NCI-H128 (cell line): ENCODE measurements around the gene CPT1B.
"Not testable (repeated sequence)": the region's sequence is repeated elsewhere in the genome, so short reads cannot be mapped to it uniquely, and the experiment has no call there.

ENCODE experiments used
- DNase-seq: peaks from one replicate; lab custom pipeline; 2025; ENCODE audit not compliant: unreplicated experiment; lab: John Stamatoyannopoulos, UW

CPT1B gene

GRCh38 chr22:50547263-50547985, 30.8 kb downstream of the CPT1B start:
- DNase-seq, result no peak

GRCh38 chr22:50546326-50547262, 31.6 kb downstream of the CPT1B start:
- no peak for DNase-seq

GRCh38 chr22:50545522-50546325, 32.5 kb downstream of the CPT1B start, which contains the start of gene KLHDC7B:
Gene KLHDC7B, plus strand, starts transcription at chr22:50545899. Its CDS starts 345 bp downstream, at chr22:50546244.
- no peak for DNase-seq

GRCh38 chr22:50544746-50545253, 33.4 kb downstream of the CPT1B start:
- no peak for DNase-seq

- no peak for DNase-seq
These were observed 34.0 kb downstream of the CPT1B start for GRCh38 chr22:50544078-50544745.

- no peak for DNase-seq
These were observed 35.8 kb downstream of the CPT1B start for GRCh38 chr22:50542416-50542927.

GRCh38 chr22:50541667-50542026, 36.6 kb downstream of the CPT1B start:
- not testable (repeated sequence) for DNase-seq

- DNase-seq, result no peak
These were observed 37.8 kb downstream of the CPT1B start for GRCh38 chr22:50540381-50540780.

- DNase-seq, result no peak
These were observed 40.5 kb downstream of the CPT1B start for GRCh38 chr22:50537765-50538164.

GRCh38 chr22:50536226-50536625, 42.0 kb downstream of the CPT1B start:
- DNase-seq, result no peak

- no peak for DNase-seq
These were observed 43.1 kb downstream of the CPT1B start for GRCh38 chr22:50535113-50535512.

- DNase-seq, result not testable (repeated sequence)
These were observed 44.1 kb downstream of the CPT1B start for GRCh38 chr22:50533856-50534711.

- no peak for DNase-seq
These were observed 45.1 kb downstream of the CPT1B start for GRCh38 chr22:50532824-50533796.

- DNase-seq, result no peak
These were observed 46.1 kb downstream of the CPT1B start for GRCh38 chr22:50531962-50532674.

- no peak for DNase-seq
These were observed 46.7 kb downstream of the CPT1B start for GRCh38 chr22:50531546-50531961.

GRCh38 chr22:50530877-50531545, 47.2 kb downstream of the CPT1B start:
- DNase-seq, result peak; percentile 9

- DNase-seq, result no peak
These were observed 47.7 kb downstream of the CPT1B start for GRCh38 chr22:50530580-50530876.
